ENCODE data around the gene HJV. TPM values are rescaled to one million over a fixed set of nuclear protein-coding genes. Genes with fewer than 3 reads are reported as not detected.

Gene HJV
- total RNA-seq, 3 donors from 2014 or later, result not detected

- no peaks in the 10 kb centered on the region for H3K4me1 ChIP-seq (ENCODE audit: low read depth)
- intact Hi-C loops (cut with DNase I, micrococcal nuclease), result no loop called here
- no peak for DNase-seq
- no peaks in the 10 kb centered on the region for H3K9me3 ChIP-seq
- no peaks in the 10 kb centered on the region for H3K36me3 ChIP-seq (ENCODE audit: low read depth)
- no peak for ATAC-seq
- TF ChIP-seq CTCF (IDR thresholded peaks at IDR 0.05), result no peak
- H3K4me3 ChIP-seq, result no peak overlapping the region
Observed at GRCh38 chr1:146046664-146047063, 25.1 kb upstream of the HJV start.

DNA sequence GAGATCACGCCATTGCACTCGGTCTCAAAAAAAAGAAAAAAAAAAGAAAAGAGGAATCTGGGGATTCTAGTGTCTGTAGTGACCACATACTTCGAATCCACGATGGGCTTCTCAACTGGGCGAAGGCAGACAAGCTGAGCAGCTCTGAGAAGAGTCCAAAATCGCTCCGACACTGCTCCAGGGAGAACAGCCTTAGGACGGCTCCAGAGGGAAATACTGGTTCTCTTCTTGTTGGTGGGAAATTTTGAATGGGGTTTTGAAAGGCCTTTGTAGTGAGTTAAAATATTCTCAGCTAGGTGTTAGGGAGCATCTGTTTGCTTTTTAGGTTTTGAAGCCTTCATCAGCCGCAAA is 18.3 kb upstream of the HJV start:
- no peak for ATAC-seq
- TF ChIP-seq CTCF (IDR thresholded peaks at IDR 0.05), result no peak
- Histone ChIP-seq H3K4me1 (ENCODE audit: low read depth) (peaks cover 18% of the 10 kb centered on the region), H3K36me3 (ENCODE audit: low read depth) (no peaks in the 10 kb centered on the region), H3K4me3 (no peak overlapping the region), H3K9me3 (no peaks in the 10 kb centered on the region)
- no peak for DNase-seq
- intact Hi-C loops (cut with DNase I, micrococcal nuclease), result no loop called here

- H3K9me3 ChIP-seq, result no peaks in the 10 kb centered on the region
- intact Hi-C loops (cut with DNase I, micrococcal nuclease), result no loop called here
- peak; percentile 79 to 85 (median 84) for DNase-seq
- H3K4me3 ChIP-seq, result peak overlapping the region; percentile 25
- ATAC-seq, result peak; percentile 64
- TF ChIP-seq CTCF (IDR thresholded peaks at IDR 0.05), result no peak
- H3K36me3 ChIP-seq (ENCODE audit: low read depth), result no peaks in the 10 kb centered on the region
- H3K4me1 ChIP-seq (ENCODE audit: low read depth), result peaks cover 18% of the 10 kb centered on the region
Observed at GRCh38 chr1:146036965-146037646, 15.6 kb upstream of the HJV start.

DNA sequence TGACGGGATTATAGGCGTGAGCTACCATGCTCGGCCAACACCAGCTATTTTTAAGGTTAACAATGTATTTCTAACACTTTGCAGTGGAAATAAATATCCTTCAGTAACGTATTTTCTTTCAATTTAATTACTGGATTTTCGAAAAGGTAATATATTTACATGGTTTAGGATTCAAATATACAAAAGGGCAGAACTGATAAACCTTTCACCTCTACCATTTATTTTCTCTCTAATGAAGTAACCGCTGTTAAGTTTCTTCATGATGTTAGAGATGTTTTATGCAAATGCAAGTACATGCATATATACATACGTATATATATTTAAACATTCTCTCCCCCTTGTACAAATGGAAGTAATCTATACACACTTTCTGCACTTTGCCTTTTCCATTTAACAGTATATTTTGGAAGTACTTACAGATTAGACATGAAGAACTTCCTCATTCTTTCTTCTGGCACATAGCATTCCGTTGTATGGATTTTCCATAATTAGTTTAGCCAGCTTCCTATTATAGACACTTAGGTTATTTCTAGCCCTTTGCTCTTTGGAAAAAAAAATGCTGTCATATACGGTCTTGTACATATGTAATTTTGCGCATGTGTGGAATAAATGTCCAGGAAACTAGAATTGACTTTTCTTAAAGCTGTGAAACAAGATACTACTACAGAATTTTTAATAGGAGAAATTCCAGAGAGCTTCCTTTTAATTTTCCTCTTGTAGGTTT is 14.9 kb upstream of the HJV start:
- intact Hi-C loops (cut with DNase I, micrococcal nuclease), result no loop called here
- ATAC-seq (no peak), DNase-seq (no peak)
- Histone ChIP-seq H3K36me3 (ENCODE audit: low read depth) (no peaks in the 10 kb centered on the region), H3K4me3 (no peak overlapping the region), H3K9me3 (no peaks in the 10 kb centered on the region), H3K4me1 (ENCODE audit: low read depth) (peaks cover 18% of the 10 kb centered on the region)
- TF ChIP-seq CTCF (IDR thresholded peaks at IDR 0.05), result no peak

- H3K9me3 ChIP-seq, result no peaks in the 10 kb centered on the region
- H3K36me3 ChIP-seq (ENCODE audit: low read depth), result no peaks in the 10 kb centered on the region
- DNase-seq (no peak), ATAC-seq (no peak)
- H3K4me3 ChIP-seq, result no peak overlapping the region
- H3K4me1 ChIP-seq (ENCODE audit: low read depth), result peaks cover 18% of the 10 kb centered on the region
- no peak for TF ChIP-seq CTCF (IDR thresholded peaks at IDR 0.05)
- intact Hi-C loops (cut with DNase I, micrococcal nuclease), result no loop called here
Observed at GRCh38 chr1:146035048-146035423, 13.5 kb upstream of the HJV start.

Measured in mucosa of descending colon (tissue), 3 donors.